Activated T-helper 1 cell treated with anti-CD3 and anti-CD28 coated beads, Interleukin-2, amount 50 U/mL, for 16 hours (primary cell): ENCODE data around the gene HDC.

Source experiments
- DNase-seq, 2 donors: peaks; one replicate each; pipeline ENCODE4 v3.0.0-alpha.2; 2020; ENCODE audit warnings: low read depth in 1 of 2, low spot score in 1 of 2

HDC gene

DNA sequence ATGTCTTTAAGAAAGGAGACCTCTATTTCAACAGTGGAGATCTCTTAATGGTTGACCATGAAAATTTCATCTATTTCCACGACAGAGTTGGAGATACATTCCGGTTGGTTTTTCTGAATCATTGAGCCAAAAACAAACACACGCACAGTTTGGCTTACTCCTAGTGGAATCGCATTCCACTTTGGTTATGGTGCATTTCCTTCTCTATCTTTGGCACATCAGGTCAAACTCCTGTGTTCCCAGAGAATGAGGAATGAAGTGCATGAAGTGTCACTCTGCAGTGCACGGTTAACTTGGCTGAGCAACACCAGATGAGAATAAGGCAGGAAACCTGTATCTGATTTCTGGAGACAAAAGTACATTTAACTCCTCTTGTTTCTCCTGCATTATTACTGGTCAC is 38.5 kb downstream of the HDC start:
- DNase-seq, result no peak

DNA sequence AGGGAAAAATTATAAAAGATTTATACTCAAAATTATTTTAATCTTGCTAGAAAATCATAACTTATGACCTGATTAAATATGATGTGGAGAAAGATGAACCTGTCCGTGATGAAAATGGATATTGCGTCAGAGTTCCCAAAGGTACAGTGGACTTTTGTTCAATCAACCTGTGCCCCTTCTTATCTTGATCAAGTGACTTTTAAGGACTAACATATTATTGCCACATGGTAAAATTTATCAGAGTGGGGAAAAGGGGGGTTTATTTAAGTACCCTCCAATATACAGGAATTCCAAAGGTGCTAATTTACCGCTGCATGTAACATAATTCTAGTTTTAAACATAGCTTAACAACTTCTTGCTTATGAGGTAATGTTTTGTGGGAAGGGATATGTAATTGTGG is 39.6 kb downstream of the HDC start:
- no peak for DNase-seq

- no peak for DNase-seq
These were observed 40.5 kb downstream of the HDC start for GRCh38 chr15:50225057-50225456.

GRCh38 chr15:50224606-50225005 is 40.9 kb downstream of the HDC start:
- no peak for DNase-seq

- DNase-seq, result no peak
These were observed 43.3 kb downstream of the HDC start for GRCh38 chr15:50222181-50222580.

GRCh38 chr15:50219820-50220219 is 45.7 kb downstream of the HDC start:
- no peak for DNase-seq

GRCh38 chr15:50218691-50219090 is 46.8 kb downstream of the HDC start:
- no peak for DNase-seq

DNA sequence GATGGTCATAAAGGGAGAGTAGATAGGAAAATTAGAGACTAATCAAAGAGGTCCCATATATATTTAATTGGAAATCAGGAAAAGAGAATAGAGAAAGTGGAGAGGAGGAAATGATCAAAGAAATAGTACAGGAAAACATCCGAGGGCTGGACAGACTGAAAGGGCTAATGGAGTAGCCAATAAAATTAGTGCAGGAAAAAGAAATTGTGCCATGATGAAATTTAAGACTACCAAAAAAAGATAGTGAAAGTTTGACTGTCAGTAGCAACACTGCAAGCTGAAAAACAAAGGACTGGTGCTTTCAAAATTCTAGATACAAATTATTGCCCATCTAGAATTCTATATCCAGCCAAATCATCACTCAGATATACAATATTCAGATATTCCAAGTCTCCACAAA is 47.2 kb downstream of the HDC start:
- no peak for DNase-seq

GRCh38 chr15:50210462-50211157 is 54.9 kb downstream of the HDC start:
- DNase-seq, result no peak

GRCh38 chr15:50209809-50210208 is 55.7 kb downstream of the HDC start:
- DNase-seq, result no peak

GRCh38 chr15:50206020-50206419 is 59.5 kb downstream of the HDC start:
- no peak for DNase-seq

DNA sequence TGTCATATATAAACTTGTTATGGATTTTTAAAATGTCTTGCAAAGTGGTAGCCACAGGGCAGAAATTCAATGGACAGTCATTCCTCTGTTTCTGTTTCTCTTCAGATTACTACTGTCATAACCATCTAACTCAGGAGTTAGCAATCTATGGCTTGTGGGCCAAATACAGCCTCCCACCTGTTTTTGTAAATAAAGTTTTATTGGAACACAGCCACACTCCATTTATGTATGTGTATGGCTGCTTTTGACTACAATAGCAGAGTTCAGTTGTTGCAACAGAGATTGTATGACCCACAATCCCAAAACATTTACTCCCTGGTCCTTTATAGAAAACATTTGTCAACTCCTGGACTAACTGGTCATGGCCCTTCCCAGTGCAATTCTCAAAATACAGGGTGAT is 63.5 kb downstream of the HDC start:
- no peak for DNase-seq

DNA sequence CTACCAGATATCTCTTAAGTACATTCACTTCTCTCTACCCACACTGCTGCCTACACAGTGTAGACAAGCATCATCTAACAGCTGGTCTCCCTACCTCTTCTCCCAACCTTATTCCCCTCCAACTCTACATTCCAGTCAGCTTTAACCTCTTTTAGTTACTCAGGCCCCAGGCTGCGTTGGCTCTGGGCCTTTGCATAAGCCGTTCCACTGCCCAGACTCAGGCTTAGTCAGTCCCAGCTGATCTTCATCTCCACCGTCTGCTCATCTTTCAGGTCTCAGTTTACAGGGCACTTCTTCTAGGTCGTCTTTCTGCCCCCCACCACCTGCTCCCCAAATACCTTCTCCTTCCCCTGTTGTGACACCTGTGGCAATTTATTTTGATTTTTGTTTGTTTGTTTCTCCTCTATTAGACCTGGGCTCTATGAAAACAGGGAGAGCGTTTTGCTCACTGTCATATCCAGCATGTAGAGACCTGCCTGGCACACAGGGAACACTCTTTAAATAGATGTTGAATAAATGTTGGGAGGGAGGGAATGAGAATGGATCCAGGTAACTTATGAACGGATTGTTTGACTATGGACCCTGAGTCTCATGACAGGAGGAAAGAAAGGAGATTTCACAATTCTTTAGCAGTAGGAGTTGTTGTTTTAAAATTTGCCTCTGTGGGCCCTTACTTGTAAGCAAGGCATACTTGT is 72.5 kb downstream of the HDC start:
- no peak for DNase-seq

GRCh38 chr15:50192164-50192563 is 73.4 kb downstream of the HDC start:
- DNase-seq, result no peak
